Endometrium (tissue), 2 donors: Measurements from ENCODE around the gene SGSM2.

ENCODE experiments used
- FAIRE-seq: peaks from 2 replicates; lab custom pipeline; 2012; peaks lifted over from hg19 to GRCh38; lab: Jason Lieb, UNC
- donor health status: control.
- donor health status: control.

Gene SGSM2

GRCh38 chr17:2337544-2338314 is 428 bp downstream of the SGSM2 start:
- FAIRE-seq = no peak

- FAIRE-seq = no peak
Observed at GRCh38 chr17:2338315-2338657, 985 bp downstream of the SGSM2 start.

GRCh38 chr17:2343421-2343820 is 6.1 kb downstream of the SGSM2 start:
- no peak for FAIRE-seq

GRCh38 chr17:2344528-2344927 is 7.2 kb downstream of the SGSM2 start:
- no peak for FAIRE-seq

GRCh38 chr17:2346475-2346874 is 9.2 kb downstream of the SGSM2 start:
- no peak for FAIRE-seq

GRCh38 chr17:2347805-2348685 is 10.7 kb downstream of the SGSM2 start:
- FAIRE-seq = no peak

- no peak for FAIRE-seq
Observed at GRCh38 chr17:2351269-2351668, 14.0 kb downstream of the SGSM2 start.

GRCh38 chr17:2354311-2354710 is 17.0 kb downstream of the SGSM2 start:
- no peak for FAIRE-seq

- no peak for FAIRE-seq
Observed at GRCh38 chr17:2357237-2357636, 19.9 kb downstream of the SGSM2 start.

- no peak for FAIRE-seq
Observed at GRCh38 chr17:2357931-2358434, 20.7 kb downstream of the SGSM2 start.

GRCh38 chr17:2361010-2361760 is 23.9 kb downstream of the SGSM2 start:
- FAIRE-seq = no peak

GRCh38 chr17:2362016-2362415 is 24.7 kb downstream of the SGSM2 start:
- no peak for FAIRE-seq

GRCh38 chr17:2362416-2362815 is 25.1 kb downstream of the SGSM2 start:
- FAIRE-seq = no peak

- no peak for FAIRE-seq
Observed at GRCh38 chr17:2362881-2363280, 25.6 kb downstream of the SGSM2 start.

GRCh38 chr17:2363318-2363717 is 26.0 kb downstream of the SGSM2 start:
- FAIRE-seq = no peak

GRCh38 chr17:2363851-2364762 is 26.8 kb downstream of the SGSM2 start:
- no peak for FAIRE-seq

- FAIRE-seq = no peak
Observed at GRCh38 chr17:2364763-2365116, 27.4 kb downstream of the SGSM2 start.

GRCh38 chr17:2365132-2365531 is 27.8 kb downstream of the SGSM2 start:
- no peak for FAIRE-seq

GRCh38 chr17:2366747-2367494 is 29.6 kb downstream of the SGSM2 start:
- FAIRE-seq = no peak

- no peak for FAIRE-seq
Observed at GRCh38 chr17:2368359-2368758, 31.1 kb downstream of the SGSM2 start.

GRCh38 chr17:2369039-2369438 is 31.7 kb downstream of the SGSM2 start:
- no peak for FAIRE-seq
